ENCODE measurements around the gene MEIKIN. TPM values are rescaled to one million over a fixed set of nuclear protein-coding genes. Genes with fewer than 3 reads are reported as not detected.

MEIKIN gene
- total and polyA plus RNA-seq, 2 experiments from 2014 or later = not detected

DNA sequence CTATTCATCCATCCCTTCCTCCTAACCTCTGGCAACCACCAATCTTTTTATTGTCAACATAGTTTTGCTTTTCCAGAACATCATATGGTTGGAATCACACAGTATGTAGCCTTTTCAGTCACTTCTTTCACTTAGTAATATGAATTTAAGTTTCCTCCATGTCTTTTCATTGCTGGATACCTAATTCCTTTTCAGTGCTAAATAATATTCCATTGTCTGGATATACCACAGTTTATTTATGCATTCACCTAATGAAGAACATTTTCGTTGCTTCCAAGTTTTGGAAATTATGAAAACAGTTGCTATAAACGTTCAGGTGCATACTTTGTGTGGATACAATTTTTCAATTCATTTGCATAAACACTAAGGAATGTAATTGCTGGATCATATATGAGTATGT, 77.9 kb downstream of the MEIKIN start:
- no peak for DNase-seq (ENCODE audit: low read depth in 1 of 2, low spot score in 1 of 2)
- Histone ChIP-seq H3K27me3 (no peaks in the 10 kb centered on the region), H3K4me3 (no peak overlapping the region), H3K4me1 (ENCODE audit: low read depth) (no peaks in the 10 kb centered on the region), H3K27ac (no peak overlapping the region), H3K36me3 (no peaks in the 10 kb centered on the region), H3K9me3 (ENCODE audit: low read depth) (no peaks in the 10 kb centered on the region)
- TF ChIP-seq, protein P1, sequence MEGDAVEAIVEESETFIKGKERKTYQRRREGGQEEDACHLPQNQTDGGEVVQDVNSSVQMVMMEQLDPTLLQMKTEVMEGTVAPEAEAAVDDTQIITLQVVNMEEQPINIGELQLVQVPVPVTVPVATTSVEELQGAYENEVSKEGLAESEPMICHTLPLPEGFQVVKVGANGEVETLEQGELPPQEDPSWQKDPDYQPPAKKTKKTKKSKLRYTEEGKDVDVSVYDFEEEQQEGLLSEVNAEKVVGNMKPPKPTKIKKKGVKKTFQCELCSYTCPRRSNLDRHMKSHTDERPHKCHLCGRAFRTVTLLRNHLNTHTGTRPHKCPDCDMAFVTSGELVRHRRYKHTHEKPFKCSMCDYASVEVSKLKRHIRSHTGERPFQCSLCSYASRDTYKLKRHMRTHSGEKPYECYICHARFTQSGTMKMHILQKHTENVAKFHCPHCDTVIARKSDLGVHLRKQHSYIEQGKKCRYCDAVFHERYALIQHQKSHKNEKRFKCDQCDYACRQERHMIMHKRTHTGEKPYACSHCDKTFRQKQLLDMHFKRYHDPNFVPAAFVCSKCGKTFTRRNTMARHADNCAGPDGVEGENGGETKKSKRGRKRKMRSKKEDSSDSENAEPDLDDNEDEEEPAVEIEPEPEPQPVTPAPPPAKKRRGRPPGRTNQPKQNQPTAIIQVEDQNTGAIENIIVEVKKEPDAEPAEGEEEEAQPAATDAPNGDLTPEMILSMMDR (IDR thresholded peaks at IDR 0.05; ENCODE audit: low read depth, low read length) = no peak

DNA sequence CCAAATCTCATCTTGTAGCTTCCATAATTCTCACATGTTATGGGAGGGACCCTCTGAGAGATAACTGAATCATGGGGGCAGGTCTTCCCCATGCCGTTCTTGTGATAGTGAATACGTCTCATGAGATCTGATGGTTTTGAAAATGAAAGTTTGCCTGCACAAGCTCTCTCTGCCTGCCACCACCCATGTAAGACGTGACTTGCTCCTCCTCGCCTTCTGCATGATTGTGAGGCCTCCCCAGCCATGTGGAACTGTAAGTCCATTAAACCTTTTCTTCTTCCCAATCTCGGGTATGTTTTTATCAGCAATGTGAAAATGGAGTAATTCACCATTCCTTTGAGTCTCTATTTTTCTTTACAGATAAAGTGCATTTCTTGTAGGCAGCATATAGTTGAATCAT, 81.8 kb downstream of the MEIKIN start:
- no peaks in the 10 kb centered on the region for H3K36me3 ChIP-seq
- DNase-seq (ENCODE audit: low read depth in 1 of 2, low spot score in 1 of 2) = no peak
- no peaks in the 10 kb centered on the region for H3K4me1 ChIP-seq (ENCODE audit: low read depth)
- TF ChIP-seq, protein P1 (IDR thresholded peaks at IDR 0.05; ENCODE audit: low read depth, low read length) = no peak
- H3K27me3 ChIP-seq = no peaks in the 10 kb centered on the region
- no peaks in the 10 kb centered on the region for H3K9me3 ChIP-seq (ENCODE audit: low read depth)
- H3K27ac ChIP-seq = no peak overlapping the region
- no peak overlapping the region for H3K4me3 ChIP-seq

DNA sequence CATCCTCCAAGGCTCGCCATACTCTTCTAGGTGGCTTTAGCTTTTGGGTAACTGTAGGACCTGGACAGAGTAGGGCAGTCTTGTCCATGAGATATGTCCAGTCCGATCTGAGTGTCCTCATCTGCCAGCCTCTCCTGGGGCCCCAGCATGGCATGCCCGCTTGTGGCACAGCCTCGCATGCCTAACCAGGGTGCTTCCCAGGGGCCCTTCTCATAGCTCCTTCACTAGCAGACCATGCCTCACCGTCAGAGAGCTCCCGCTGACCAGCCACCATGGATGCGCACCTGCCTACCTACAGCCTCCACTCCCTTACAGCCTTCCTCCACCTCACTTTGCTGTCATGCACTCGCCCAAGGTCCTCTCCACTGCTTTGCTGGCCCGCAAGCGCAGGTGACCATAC, 88.1 kb downstream of the MEIKIN start:
- no peaks in the 10 kb centered on the region for H3K27me3 ChIP-seq
- H3K36me3 ChIP-seq = no peaks in the 10 kb centered on the region
- H3K4me3 ChIP-seq = no peak overlapping the region
- H3K4me1 ChIP-seq (ENCODE audit: low read depth) = no peaks in the 10 kb centered on the region
- no peak for DNase-seq (ENCODE audit: low read depth in 1 of 2, low spot score in 1 of 2)
- H3K9me3 ChIP-seq (ENCODE audit: low read depth) = no peaks in the 10 kb centered on the region
- TF ChIP-seq, protein P1 (IDR thresholded peaks at IDR 0.05; ENCODE audit: low read depth, low read length) = no peak
- no peak overlapping the region for H3K27ac ChIP-seq

DNA sequence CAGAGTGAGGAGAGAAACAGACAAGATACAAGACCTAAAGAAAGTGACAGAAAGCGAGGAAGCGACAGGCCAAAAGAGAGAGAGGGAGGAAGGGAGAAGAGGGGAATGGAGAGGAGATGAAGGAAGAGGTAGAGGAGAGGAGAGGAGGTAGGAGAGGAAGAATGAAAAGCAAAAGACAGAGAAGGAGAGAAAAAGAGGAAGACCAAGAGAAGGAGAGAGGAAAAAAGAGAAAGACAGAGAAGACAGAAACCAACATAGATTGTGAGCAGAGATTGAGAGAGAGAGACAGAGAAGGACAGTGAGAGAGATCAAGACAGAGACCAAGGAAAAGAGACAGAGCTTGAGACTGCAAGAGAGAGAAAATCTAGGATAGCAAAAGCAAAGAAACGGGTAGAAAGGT, 90.0 kb downstream of the MEIKIN start:
- Histone ChIP-seq H3K27me3 (no peaks in the 10 kb centered on the region), H3K27ac (no peak overlapping the region), H3K36me3 (no peaks in the 10 kb centered on the region), H3K4me3 (no peak overlapping the region), H3K4me1 (ENCODE audit: low read depth) (no peaks in the 10 kb centered on the region), H3K9me3 (ENCODE audit: low read depth) (no peaks in the 10 kb centered on the region)
- TF ChIP-seq, protein P1 (IDR thresholded peaks at IDR 0.05; ENCODE audit: low read depth, low read length) = no peak
- DNase-seq (ENCODE audit: low read depth in 1 of 2, low spot score in 1 of 2) = no peak

DNA sequence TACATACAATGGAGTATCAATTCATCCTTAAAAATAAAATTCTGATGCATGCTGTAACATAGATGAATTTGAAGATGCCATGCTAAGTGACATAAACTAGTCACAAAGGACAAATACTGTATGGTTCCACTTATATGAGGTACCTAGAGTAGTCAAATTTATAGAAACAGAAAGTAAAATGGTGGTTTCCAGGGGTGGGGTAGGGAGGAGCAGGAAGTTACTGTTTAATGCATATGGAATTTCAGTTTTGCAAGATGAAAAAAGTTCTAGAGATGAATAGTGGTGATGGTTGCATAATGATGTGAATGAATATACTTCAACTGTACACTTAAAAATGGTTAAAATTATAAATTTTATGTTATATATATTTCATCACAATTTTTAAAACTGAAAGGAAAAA, 91.3 kb downstream of the MEIKIN start:
- H3K9me3 ChIP-seq (ENCODE audit: low read depth) = no peaks in the 10 kb centered on the region
- peak in 1 of 2 donors; percentile 23 for DNase-seq (ENCODE audit: low read depth in 1 of 2, low spot score in 1 of 2)
- no peaks in the 10 kb centered on the region for H3K4me1 ChIP-seq (ENCODE audit: low read depth)
- no peaks in the 10 kb centered on the region for H3K36me3 ChIP-seq
- no peak overlapping the region for H3K4me3 ChIP-seq
- no peak overlapping the region for H3K27ac ChIP-seq
- no peaks in the 10 kb centered on the region for H3K27me3 ChIP-seq
- TF ChIP-seq, protein P1 (IDR thresholded peaks at IDR 0.05; ENCODE audit: low read depth, low read length) = no peak

DNA sequence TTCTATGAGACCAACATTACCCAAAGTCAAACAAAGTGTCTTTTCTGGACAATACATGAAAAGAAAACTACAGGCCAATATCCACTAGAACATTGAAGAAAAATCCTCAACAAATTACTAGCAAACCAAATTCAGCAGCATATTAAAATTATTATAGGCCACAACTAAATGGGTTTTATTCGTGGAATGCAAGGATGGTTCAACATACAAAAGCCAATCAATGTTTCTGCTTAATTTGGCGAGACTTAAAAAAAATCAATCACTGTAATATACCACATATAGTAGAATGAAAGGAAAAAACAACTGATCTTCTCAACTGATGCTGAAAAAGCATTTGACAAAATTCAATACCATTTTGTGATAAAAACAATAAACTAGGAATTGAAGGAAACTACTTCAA, 96.8 kb downstream of the MEIKIN start:
- H3K9me3 ChIP-seq (ENCODE audit: low read depth) = no peaks in the 10 kb centered on the region
- no peaks in the 10 kb centered on the region for H3K27me3 ChIP-seq
- no peak for DNase-seq (ENCODE audit: low read depth in 1 of 2, low spot score in 1 of 2)
- TF ChIP-seq, protein P1 (IDR thresholded peaks at IDR 0.05; ENCODE audit: low read depth, low read length) = no peak
- no peaks in the 10 kb centered on the region for H3K36me3 ChIP-seq
- no peak overlapping the region for H3K27ac ChIP-seq
- H3K4me3 ChIP-seq = no peak overlapping the region
- H3K4me1 ChIP-seq (ENCODE audit: low read depth) = no peaks in the 10 kb centered on the region

All from cardiac muscle cell (in vitro differentiated cells and primary cell).